ENCODE measurements around the gene SLF2.
"Not testable (repeated sequence)": the region's sequence is repeated elsewhere in the genome, so short reads cannot be mapped to it uniquely, and the experiment has no call there.

Gene SLF2

GRCh38 chr10:100882252-100882651 is 30.5 kb upstream of the SLF2 start:
- H3K4me2 ChIP-seq: no peak overlapping the region
- H3K27ac ChIP-seq: no peak overlapping the region
- H3K27me3 ChIP-seq (ENCODE audit: insufficient read depth, low read depth): no peaks in the 10 kb centered on the region
- peaks cover 6% of the 10 kb centered on the region for H3K4me1 ChIP-seq (ENCODE audit: low read depth, poor library complexity, severe bottlenecking)
- no peaks in the 10 kb centered on the region for H3K36me3 ChIP-seq (ENCODE audit: insufficient read depth)
- H2AFZ ChIP-seq (ENCODE audit: low read depth): no peak overlapping the region
- H4K20me1 ChIP-seq (ENCODE audit: insufficient read depth): no peaks in the 10 kb centered on the region
- no peaks in the 10 kb centered on the region for H3K79me2 ChIP-seq (ENCODE audit: insufficient read depth, low read depth)
- H3K4me3 ChIP-seq (IDR thresholded peaks at IDR 0.05; ENCODE audit: insufficient read depth, low read depth, low read length): no peak overlapping the region
- no peak for TF ChIP-seq CTCF (conservative IDR thresholded peaks at IDR 0.05; ENCODE audit: low read depth, low read length)
- no peak overlapping the region for H3K9ac ChIP-seq

- Histone ChIP-seq H3K4me1 (ENCODE audit: low read depth, poor library complexity, severe bottlenecking) (peaks cover 6% of the 10 kb centered on the region), H3K4me3 (IDR thresholded peaks at IDR 0.05; ENCODE audit: insufficient read depth, low read depth, low read length) (no peak overlapping the region), H3K4me2 (no peak overlapping the region), H3K36me3 (ENCODE audit: insufficient read depth) (no peaks in the 10 kb centered on the region), H3K9ac (no peak overlapping the region), H3K79me2 (ENCODE audit: insufficient read depth, low read depth) (no peaks in the 10 kb centered on the region), H2AFZ (ENCODE audit: low read depth) (no peak overlapping the region), H3K27ac (no peak overlapping the region), H3K27me3 (ENCODE audit: insufficient read depth, low read depth) (no peaks in the 10 kb centered on the region), H4K20me1 (ENCODE audit: insufficient read depth) (no peaks in the 10 kb centered on the region)
- no peak for TF ChIP-seq CTCF (conservative IDR thresholded peaks at IDR 0.05; ENCODE audit: low read depth, low read length)
These were observed 30.0 kb upstream of the SLF2 start for GRCh38 chr10:100882671-100883311.

- no peak for TF ChIP-seq CTCF (conservative IDR thresholded peaks at IDR 0.05; ENCODE audit: low read depth, low read length)
- H3K4me1 ChIP-seq (ENCODE audit: low read depth, poor library complexity, severe bottlenecking): peaks cover under 1% of the 10 kb centered on the region
- H3K4me3 ChIP-seq (IDR thresholded peaks at IDR 0.05; ENCODE audit: insufficient read depth, low read depth, low read length): no peak overlapping the region
- no peak overlapping the region for H3K27ac ChIP-seq
- no peaks in the 10 kb centered on the region for H3K36me3 ChIP-seq (ENCODE audit: insufficient read depth)
- H3K79me2 ChIP-seq (ENCODE audit: insufficient read depth, low read depth): no peaks in the 10 kb centered on the region
- H3K9ac ChIP-seq: no peak overlapping the region
- no peak overlapping the region for H2AFZ ChIP-seq (ENCODE audit: low read depth)
- no peaks in the 10 kb centered on the region for H3K27me3 ChIP-seq (ENCODE audit: insufficient read depth, low read depth)
- no peak overlapping the region for H3K4me2 ChIP-seq
- no peaks in the 10 kb centered on the region for H4K20me1 ChIP-seq (ENCODE audit: insufficient read depth)
These were observed 29.4 kb upstream of the SLF2 start for GRCh38 chr10:100883312-100883821.

DNA sequence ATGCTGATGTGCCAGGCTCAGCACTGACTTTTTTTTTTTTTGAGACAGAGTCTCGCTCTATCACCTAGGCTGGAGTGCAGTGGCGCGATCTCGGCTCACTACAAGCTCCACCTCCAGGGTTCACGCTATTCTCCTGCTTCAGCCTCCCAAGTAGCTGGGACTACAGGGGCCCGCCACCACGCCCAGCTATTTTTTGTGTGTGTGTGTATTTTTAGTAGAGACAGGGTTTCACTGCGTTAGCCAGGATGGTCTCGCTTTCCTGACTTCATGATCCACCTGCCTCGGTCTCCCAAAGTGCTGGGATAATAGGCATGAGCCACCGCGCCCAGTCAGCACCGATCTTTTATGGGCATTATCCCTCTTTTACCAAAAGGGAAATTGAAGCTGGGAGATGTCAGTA is 27.2 kb upstream of the SLF2 start:
- not testable (repeated sequence) for H3K4me1 ChIP-seq (ENCODE audit: low read depth, poor library complexity, severe bottlenecking); H3K9ac ChIP-seq; H3K27me3 ChIP-seq (ENCODE audit: insufficient read depth, low read depth); H4K20me1 ChIP-seq (ENCODE audit: insufficient read depth); H3K27ac ChIP-seq; H2AFZ ChIP-seq (ENCODE audit: low read depth); H3K36me3 ChIP-seq (ENCODE audit: insufficient read depth); H3K4me2 ChIP-seq; H3K79me2 ChIP-seq (ENCODE audit: insufficient read depth, low read depth); H3K4me3 ChIP-seq (IDR thresholded peaks at IDR 0.05; ENCODE audit: insufficient read depth, low read depth, low read length)

DNA sequence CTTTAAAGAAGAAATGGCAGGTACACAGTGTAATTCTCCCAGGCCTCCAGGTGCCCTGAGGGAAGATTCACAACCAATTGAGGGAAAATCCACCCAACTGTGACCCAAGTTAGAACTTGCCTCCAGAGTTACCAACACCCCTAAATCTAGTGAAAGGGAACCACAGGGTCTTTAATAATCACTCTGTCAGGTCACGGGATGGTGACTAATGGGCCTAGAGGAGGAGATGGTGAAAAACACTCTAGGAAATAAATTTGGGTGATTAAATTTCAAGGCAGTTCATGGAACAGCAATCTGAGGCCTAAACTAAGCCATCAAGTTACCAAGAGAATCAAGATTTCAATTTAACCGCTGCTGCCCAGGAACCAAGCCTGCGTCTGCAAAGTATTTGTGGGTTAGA is 26.7 kb upstream of the SLF2 start:
- Histone ChIP-seq H3K36me3 (ENCODE audit: insufficient read depth) (no peaks in the 10 kb centered on the region), H3K27ac (no peak overlapping the region)
- TF ChIP-seq CTCF (conservative IDR thresholded peaks at IDR 0.05; ENCODE audit: low read depth, low read length): no peak

More for the DNA sequence above, 26.7 kb upstream of the SLF2 start:
- H2AFZ ChIP-seq (ENCODE audit: low read depth): no peak overlapping the region
- no peaks in the 10 kb centered on the region; the same call in 1 of the 2 replicates for H3K27me3 ChIP-seq (ENCODE audit: insufficient read depth, low read depth)
- no peak overlapping the region for H3K4me2 ChIP-seq
- H3K9ac ChIP-seq: no peak overlapping the region
- no peaks in the 10 kb centered on the region for H4K20me1 ChIP-seq (ENCODE audit: insufficient read depth)
- H3K79me2 ChIP-seq (ENCODE audit: insufficient read depth, low read depth): no peaks in the 10 kb centered on the region
- H3K4me1 ChIP-seq (ENCODE audit: low read depth, poor library complexity, severe bottlenecking): no peaks in the 10 kb centered on the region
- no peak overlapping the region for H3K4me3 ChIP-seq (IDR thresholded peaks at IDR 0.05; ENCODE audit: insufficient read depth, low read depth, low read length)
